Esophagus squamous epithelium (tissue), 4 donors: Measurements from ENCODE around the gene DGUOK.

ENCODE experiments used
- CTCF ChIP-seq, 6 experiments: fragments of 450-650 bp in 4 of 6; fragments of 200-600 bp in 2 of 6; sonication (generic) in 2 of 6; IDR thresholded peaks; one replicate each; pipeline ENCODE4 v1.5.1; 2016 to 2019; ENCODE audit warnings: antibody characterized with exemption in 6 of 6, mild to moderate bottlenecking in 4 of 6, moderate library complexity in 4 of 6
- POLR2A ChIP-seq, 4 donors: fragments of 450-650 bp; IDR thresholded peaks; one replicate each; pipeline ENCODE4 v1.6.1; 2017; ENCODE audit warnings: antibody characterized with exemption in 4 of 4, mild to moderate bottlenecking in 4 of 4, moderate library complexity in 3 of 4

DNA sequence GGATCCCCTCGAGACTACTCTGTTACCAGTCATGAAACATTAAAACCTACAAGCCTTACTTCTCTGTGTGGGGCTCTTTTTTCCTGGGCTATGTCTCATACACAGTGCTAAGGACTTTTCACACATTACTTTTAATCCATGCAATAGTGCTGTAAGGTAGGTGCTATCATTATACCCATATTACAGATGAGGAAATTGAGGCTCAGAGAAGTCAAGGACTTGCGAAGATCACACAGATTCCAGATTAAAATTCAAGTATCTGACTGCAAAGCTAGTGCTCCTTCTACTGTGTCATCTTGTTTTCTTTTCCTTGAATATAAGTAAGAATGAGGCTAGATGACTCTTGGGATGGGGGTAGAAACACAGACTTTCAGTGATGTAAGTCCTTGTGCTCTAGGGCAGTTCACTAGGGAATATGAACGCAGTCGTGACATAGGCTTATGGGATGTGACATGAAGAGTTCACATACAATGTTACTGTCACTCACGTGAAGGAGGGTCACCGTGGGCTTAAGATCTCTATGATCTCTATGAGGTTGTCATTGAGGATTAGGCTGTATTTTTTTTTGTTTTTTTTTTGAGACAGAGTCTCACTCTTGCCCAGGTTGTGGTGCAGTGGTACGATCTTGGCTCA lies 7.0 kb upstream of the DGUOK start:
- no peak for TF ChIP-seq CTCF (IDR thresholded peaks at IDR 0.05)
- TF ChIP-seq POLR2A (IDR thresholded peaks at IDR 0.05), result no peak
